OCI-LY7 (cell line): Measurements from ENCODE around the gene RECQL. TPM values are rescaled to one million over a fixed set of nuclear protein-coding genes. Genes with fewer than 3 reads are reported as not detected.
"Not testable (repeated sequence)": the region's sequence is repeated elsewhere in the genome, so short reads cannot be mapped to it uniquely, and the experiment has no call there.

Source experiments
- BruUV-seq: library from RNA; stranded (reverse); fragments of 400-500 nt; replicated peaks from 2 replicates; lab custom pipeline; 2021; lab: Mats Ljungman, UMichigan
- CTCF ChIA-PET: fragments of 300-600 bp; sonication (Branson Sonifier 250); formaldehyde crosslinking; loops from one replicate; lab custom pipeline; 2022; ENCODE audit warnings: antibody characterized with exemption; ENCODE audit not compliant: unreplicated experiment; lab: Charles Lee
- POLR2A ChIA-PET: fragments of 300-600 bp; sonication (Branson Sonifier 250); formaldehyde crosslinking; loops from one replicate; lab custom pipeline; 2022; ENCODE audit warnings: antibody characterized with exemption; lab: Charles Lee
- DNase-seq: peaks from one replicate; pipeline ENCODE4 v3.0.0-alpha.2; 2015; ENCODE audit warnings: low spot score
- H2AFZ ChIP-seq: fragments of 200-600 bp; sonication (generic), shearing (Covaris generic); 2 replicates; pipeline ENCODE4 v1.6.1; 2014; ENCODE audit warnings: mild to moderate bottlenecking, antibody characterized with exemption, low read length, moderate library complexity
- H3K27ac ChIP-seq: fragments of 200-600 bp; sonication (generic); 2 replicates; pipeline ENCODE4 v1.5.1; 2014; ENCODE audit warnings: mixed run types, low read depth, mild to moderate bottlenecking, moderate library complexity, low read length, inconsistent platforms; ENCODE audit not compliant: poor library complexity, severe bottlenecking
- H3K36me3 ChIP-seq: fragments of 200-600 bp; sonication (generic); 2 replicates; pipeline ENCODE4 v1.6.1; 2014; ENCODE audit warnings: mild to moderate bottlenecking, antibody characterized with exemption, low read length, moderate library complexity, mixed read lengths; ENCODE audit not compliant: insufficient read depth
- H3K4me1 ChIP-seq: fragments of 200-600 bp; sonication (generic); 2 replicates; pipeline ENCODE4 v1.5.1; 2014; ENCODE audit warnings: mild to moderate bottlenecking, low read length; ENCODE audit not compliant: insufficient read depth, poor library complexity, severe bottlenecking
- H3K4me2 ChIP-seq: fragments of 200-600 bp; sonication (generic); 2 replicates; pipeline ENCODE4 v1.6.1; 2014; ENCODE audit warnings: mild to moderate bottlenecking, low read length
- H3K4me3 ChIP-seq: fragments of 200-600 bp; sonication (generic); 2 replicates; pipeline ENCODE4 v1.5.1; 2014; ENCODE audit warnings: mild to moderate bottlenecking, low read depth, low read length; ENCODE audit not compliant: poor library complexity, severe bottlenecking
- H3K79me2 ChIP-seq: fragments of 200-600 bp; sonication (generic); 2 replicates; pipeline ENCODE4 v1.6.1; 2016; ENCODE audit warnings: low read depth, mild to moderate bottlenecking, low read length, moderate library complexity, mixed read lengths; ENCODE audit not compliant: insufficient read depth
- H3K9me2 ChIP-seq: fragments of 200-600 bp; sonication (generic); 2 replicates; pipeline ENCODE4 v1.6.1; 2016; ENCODE audit warnings: mild to moderate bottlenecking, low read length, mixed read lengths; ENCODE audit not compliant: insufficient read depth
- H3K9me3 ChIP-seq: fragments of 200-600 bp; sonication (generic); 2 replicates; pipeline ENCODE4 v1.6.1; 2014; ENCODE audit warnings: mild to moderate bottlenecking, mixed run types, low read length, mixed read lengths
- H4K20me1 ChIP-seq: fragments of 200-600 bp; sonication (generic); 2 replicates; pipeline ENCODE4 v1.6.1; 2014; ENCODE audit warnings: mild to moderate bottlenecking, antibody characterized with exemption, low read length, moderate library complexity, mixed read lengths; ENCODE audit not compliant: insufficient read depth
- CTCF ChIP-seq: fragments of 200-600 bp; sonication (generic); conservative IDR thresholded peaks from 2 replicates; pipeline ENCODE4 v1.5.1; 2014; ENCODE audit warnings: mild to moderate bottlenecking, antibody characterized with exemption, low read length, moderate library complexity, mixed read lengths
- EZH2phosphoT487 ChIP-seq: fragments of 200-600 bp; sonication (generic); IDR thresholded peaks from 2 replicates; pipeline ENCODE4 v1.6.1; 2018; ENCODE audit warnings: low read depth, borderline replicate concordance, mild to moderate bottlenecking, mixed run types, antibody characterized with exemption, low read length, moderate library complexity, mixed read lengths
- intact Hi-C: fragments of 100-400 bp; cut with micrococcal nuclease; formaldehyde crosslinking; loops from one replicate; pipeline ENCODE4 v1.10.0; 2022; ENCODE audit not compliant: unreplicated experiment
- total RNA-seq, 2 experiments: library from RNA; depleted of rRNA in 1 of 2; stranded (reverse); fragments of >200 nt in 1 of 2; shearing (Covaris generic) in 1 of 2; gene quantifications; 2 replicates each; pipeline ENCODE4 v1.2.3, GENCODE V29; 2014 to 2022

RECQL gene
- total RNA-seq, 2 experiments from 2014 or later, result 53.1 to 72.8 TPM

- no peak for TF ChIP-seq EZH2phosphoT487
- TF ChIP-seq CTCF, result no peak
- BruUV-seq, result no TSS peak
- Histone ChIP-seq H4K20me1 (peaks cover 5% of the 10 kb centered on the region; the same call in 1 of the 2 replicates), H3K4me3 (no peak overlapping the region), H3K27ac (no peak overlapping the region), H3K79me2 (no peaks in the 10 kb centered on the region), H3K9me3 (no peaks in the 10 kb centered on the region), H3K9me2 (no peaks in the 10 kb centered on the region), H3K36me3 (peaks cover 85% of the 10 kb centered on the region), H2AFZ (no peak overlapping the region), H3K4me1 (no peaks in the 10 kb centered on the region), H3K4me2 (no peak overlapping the region)
- intact Hi-C loops, result no loop called here
- POLR2A ChIA-PET, result no interaction called here
- CTCF ChIA-PET, result no interaction called here
- no peak for DNase-seq
These were observed 29.1 kb downstream of the RECQL start for GRCh38 chr12:21472197-21472823.

DNA sequence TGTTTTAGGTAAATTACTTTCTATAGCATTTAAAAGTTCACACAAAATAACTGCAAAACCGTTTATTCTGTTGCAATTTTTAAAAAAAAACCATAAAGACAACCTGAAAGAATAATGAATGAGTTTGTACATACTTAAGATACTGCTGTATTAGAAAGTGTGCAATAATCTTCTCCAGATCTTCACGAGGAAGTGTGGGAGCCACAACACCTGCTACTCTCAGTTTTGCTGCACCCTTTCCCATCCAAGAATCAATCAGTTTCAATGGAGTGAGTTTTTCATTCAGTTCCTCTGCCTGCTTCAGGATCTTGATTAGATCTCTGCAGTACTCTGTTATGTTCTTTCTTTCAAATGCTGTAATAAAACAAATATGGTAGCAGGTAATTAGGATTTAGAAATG lies 30.1 kb downstream of the RECQL start:
- Histone ChIP-seq H4K20me1 (peaks cover 3% of the 10 kb centered on the region; the same call in 1 of the 2 replicates), H3K4me3 (no peak overlapping the region), H3K27ac (no peak overlapping the region), H2AFZ (no peak overlapping the region), H3K36me3 (peaks cover 81% of the 10 kb centered on the region), H3K9me3 (no peaks in the 10 kb centered on the region), H3K9me2 (no peaks in the 10 kb centered on the region), H3K79me2 (no peaks in the 10 kb centered on the region), H3K4me1 (no peaks in the 10 kb centered on the region), H3K4me2 (no peak overlapping the region)
- POLR2A ChIA-PET, result interaction anchor here (1.0 kb wide), 1 partner anchor 11 kb away, joined by 3 read pairs; no protein-coding TSS in a partner anchor
- no peak for DNase-seq
- TF ChIP-seq EZH2phosphoT487 (no peak), CTCF (no peak)
- intact Hi-C loops, result no loop called here
- CTCF ChIA-PET, result no interaction called here
- no TSS peak for BruUV-seq

- H3K4me2 ChIP-seq, H3K4me3 ChIP-seq, CTCF ChIA-PET, H2AFZ ChIP-seq, DNase-seq, intact Hi-C loops, H4K20me1 ChIP-seq, H3K9me3 ChIP-seq, H3K27ac ChIP-seq, H3K9me2 ChIP-seq, BruUV-seq, H3K4me1 ChIP-seq, H3K79me2 ChIP-seq, POLR2A ChIA-PET: not testable (repeated sequence)
- H3K36me3 ChIP-seq, result peaks cover 55% of the 10 kb centered on the region
These were observed 34.1 kb downstream of the RECQL start for GRCh38 chr12:21467334-21467733.
